ENCODE results near the gene CEP104.

The CEP104 gene

GRCh38 chr1:3777647-3778589 is 79.1 kb downstream of the CEP104 start:
- no peak overlapping the region for H3K27ac Mint-ChIP-seq
- peaks cover 20% of the 10 kb centered on the region for H3K4me1 Mint-ChIP-seq
- H3K4me3 Mint-ChIP-seq, result no peak overlapping the region
- H3K27me3 Mint-ChIP-seq, result no peaks in the 10 kb centered on the region
- no peaks in the 10 kb centered on the region for H3K9me3 Mint-ChIP-seq
- no peak for ATAC-seq
- DNase-seq, result no peak

- Mint-ChIP-seq H3K27ac (no peak overlapping the region), H3K9me3 (no peaks in the 10 kb centered on the region), H3K4me1 (peaks cover 21% of the 10 kb centered on the region), H3K4me3 (no peak overlapping the region), H3K27me3 (no peaks in the 10 kb centered on the region)
- DNase-seq (no peak), ATAC-seq (no peak)
These were observed 79.9 kb downstream of the CEP104 start for GRCh38 chr1:3777078-3777547.

GRCh38 chr1:3776231-3776961 is 80.6 kb downstream of the CEP104 start:
- H3K27me3 Mint-ChIP-seq, result no peaks in the 10 kb centered on the region
- peaks cover 28% of the 10 kb centered on the region for H3K4me1 Mint-ChIP-seq
- no peak overlapping the region for H3K27ac Mint-ChIP-seq

GRCh38 chr1:3775490-3776230 is 81.4 kb downstream of the CEP104 start:
- Mint-ChIP-seq H3K27ac (peak overlapping the region in 1 of 2 donors; percentile 67), H3K4me3 (no peak overlapping the region), H3K4me1 (peaks cover 35% of the 10 kb centered on the region), H3K9me3 (no peaks in the 10 kb centered on the region), H3K27me3 (no peaks in the 10 kb centered on the region)
- ATAC-seq (peak; percentile 57), DNase-seq (peak; percentile 49 to 59)

More at GRCh38 chr1:3776231-3776961, 80.6 kb downstream of the CEP104 start:
- no peak for ATAC-seq
- DNase-seq, result no peak
- Mint-ChIP-seq H3K9me3 (no peaks in the 10 kb centered on the region), H3K4me3 (no peak overlapping the region)

- Mint-ChIP-seq H3K9me3 (no peaks in the 10 kb centered on the region), H3K27ac (no peak overlapping the region), H3K4me1 (peaks cover 39% of the 10 kb centered on the region), H3K4me3 (no peak overlapping the region), H3K27me3 (no peaks in the 10 kb centered on the region)
- no peak for ATAC-seq
- no peak for DNase-seq
These were observed 82.0 kb downstream of the CEP104 start for GRCh38 chr1:3774946-3775489.

- no peaks in the 10 kb centered on the region for H3K9me3 Mint-ChIP-seq
- H3K27me3 Mint-ChIP-seq, result no peaks in the 10 kb centered on the region
- no peak for ATAC-seq
- DNase-seq, result no peak
- H3K4me1 Mint-ChIP-seq, result peaks cover 39% of the 10 kb centered on the region
- H3K4me3 Mint-ChIP-seq, result no peak overlapping the region
- no peak overlapping the region for H3K27ac Mint-ChIP-seq
These were observed 82.6 kb downstream of the CEP104 start for GRCh38 chr1:3774276-3774945.

GRCh38 chr1:3773572-3774275 is 83.3 kb downstream of the CEP104 start:
- peak overlapping the region in 1 of 2 donors; percentile 34 for H3K27ac Mint-ChIP-seq
- H3K27me3 Mint-ChIP-seq, result no peaks in the 10 kb centered on the region
- peaks cover 39% of the 10 kb centered on the region for H3K4me1 Mint-ChIP-seq
- DNase-seq (no peak), ATAC-seq (no peak)
- H3K4me3 Mint-ChIP-seq, result peak overlapping the region in 1 of 2 donors; percentile 79
- H3K9me3 Mint-ChIP-seq, result no peaks in the 10 kb centered on the region

GRCh38 chr1:3772715-3773571 is 84.1 kb downstream of the CEP104 start, which contains the start of gene SMIM1:
TSS of gene SMIM1 (plus strand) at chr1:3772749. CDS start at chr1:3775374, 2,625 bp downstream.
- Mint-ChIP-seq H3K4me1 (peaks cover 39% of the 10 kb centered on the region), H3K4me3 (peak within 1 kb of the TSS; percentile 80 to 90), H3K27ac (peak within 1 kb of the TSS; percentile 65 to 85), H3K9me3 (no peaks in the 10 kb centered on the region), H3K27me3 (no peaks in the 10 kb centered on the region)
- no peak for ATAC-seq
- DNase-seq, result peak in 1 of 2 donors; percentile 28

- Mint-ChIP-seq H3K27ac (peak overlapping the region; percentile 65 to 85), H3K4me1 (peaks cover 39% of the 10 kb centered on the region), H3K9me3 (no peaks in the 10 kb centered on the region), H3K4me3 (peak overlapping the region; percentile 80 to 90), H3K27me3 (no peaks in the 10 kb centered on the region)
- peak; percentile 80 to 88 for DNase-seq
- peak; percentile 80 for ATAC-seq
These were observed 84.8 kb downstream of the CEP104 start for GRCh38 chr1:3772027-3772714.

- DNase-seq (no peak), ATAC-seq (peak; percentile 4)
- Mint-ChIP-seq H3K9me3 (no peaks in the 10 kb centered on the region), H3K27me3 (no peaks in the 10 kb centered on the region), H3K4me1 (peaks cover 39% of the 10 kb centered on the region), H3K27ac (peak overlapping the region; percentile 65 to 85), H3K4me3 (peak overlapping the region; percentile 80 to 90)
These were observed 85.6 kb downstream of the CEP104 start for GRCh38 chr1:3771108-3772026.

- Mint-ChIP-seq H3K4me1 (peaks cover 27% of the 10 kb centered on the region), H3K27ac (peak overlapping the region in 1 of 2 donors; percentile 89), H3K27me3 (no peaks in the 10 kb centered on the region), H3K9me3 (no peaks in the 10 kb centered on the region), H3K4me3 (peak overlapping the region; percentile 45 to 80)
- ATAC-seq (no peak), DNase-seq (no peak)
These were observed 86.8 kb downstream of the CEP104 start for GRCh38 chr1:3770047-3770765.
